Aorta (tissue), 5 donors: ENCODE measurements around the gene TMIGD1. TPM values are rescaled to one million over a fixed set of nuclear protein-coding genes. Genes with fewer than 3 reads are reported as not detected.
A peak's percentile ranks its signal among the peaks of the same experiment; 100 is the strongest.

Source experiments
- ATAC-seq: fragments of 200-7000 bp; cut with Tn5 transposase; one replicate; pipeline ENCODE4 v1.9.1; 2022; ENCODE audit warnings: moderate library complexity; ENCODE audit not compliant: low FRiP score
- DNase-seq, 2 donors: peaks; one replicate each; pipeline ENCODE4 v3.0.0-alpha.2; 2020
- H3K27ac ChIP-seq, 2 donors: one replicate each; pipeline ENCODE4 v1.5.1; 2013; ENCODE audit warnings: low read length in 2 of 2, mild to moderate bottlenecking in 2 of 2, moderate library complexity in 2 of 2, control low read depth in 1 of 2, inconsistent platforms in 1 of 2, low read depth in 1 of 2
- H3K27me3 ChIP-seq, 2 donors: one replicate each; pipeline ENCODE4 v1.6.1; 2013; ENCODE audit warnings: control low read depth in 1 of 2, low read length in 1 of 2, mild to moderate bottlenecking in 1 of 2, moderate library complexity in 1 of 2; ENCODE audit not compliant: insufficient read depth in 2 of 2, control insufficient read depth in 1 of 2
- H3K36me3 ChIP-seq, 2 donors: one replicate each; pipeline ENCODE4 v1.6.1; 2013; ENCODE audit warnings: control low read depth in 1 of 2, low read length in 1 of 2, mild to moderate bottlenecking in 1 of 2; ENCODE audit not compliant: insufficient read depth in 2 of 2, control insufficient read depth in 1 of 2
- H3K4me1 ChIP-seq, 2 donors: one replicate each; pipeline ENCODE4 v1.6.1; 2013; ENCODE audit warnings: low read length in 2 of 2, control low read depth in 1 of 2, mild to moderate bottlenecking in 1 of 2, moderate library complexity in 1 of 2; ENCODE audit not compliant: insufficient read depth in 2 of 2, control insufficient read depth in 1 of 2
- H3K4me3 ChIP-seq, 2 donors: one replicate each; pipeline ENCODE4 v1.5.1; 2013; ENCODE audit warnings: low read length in 2 of 2, control low read depth in 1 of 2, mild to moderate bottlenecking in 1 of 2
- H3K9me3 ChIP-seq: one replicate; pipeline ENCODE4 v1.6.1; 2013; ENCODE audit warnings: mild to moderate bottlenecking, low read length; ENCODE audit not compliant: control insufficient read depth
- WGBS, 2 donors: extraction: QIAGEN DNeasy Blood & Tissue Kit; methylation state at CpG; one replicate each; pipeline ENCODE4 v1.1.7; 2013; 5-methylcytosine and 5-hydroxymethylcytosine counted together
- intact Hi-C, 2 donors: fragments of 100-400 bp; cut with DNase I; formaldehyde crosslinking; loops; one replicate each; pipeline versions ENCODE4 v1.14.2 to v1.15.0; 2022
- polyA plus RNA-seq, 2 donors: library from polyadenylated mRNA; stranded (reverse); fragments of 200-250 nt; gene quantifications; one replicate each; pipeline ENCODE4 v1.2.3, GENCODE V29; 2013
- total RNA-seq, 2 donors: library from RNA; stranded (reverse); fragmentation: NEBNext Ultra II Directional; extraction: Animal tissue kit (Norgen Biotek cat#: 25700); gene quantifications; one replicate each; pipeline ENCODE4 v1.2.1, GENCODE V29; 2021
- donor health status: healthy with polysubstance abuse.
- donor health status: Bipolar disorder and iron deficiency.
- donor health status: DM: no; HTN: no; CAD: no.
- donor health status: DM: no; HTN: no; CAD: no.
- donor health status: DM: yes; HTN: yes; CAD: no.

TMIGD1 gene
- total and polyA plus RNA-seq, 4 donors, result 1.9 TPM; not detected in 3

DNA sequence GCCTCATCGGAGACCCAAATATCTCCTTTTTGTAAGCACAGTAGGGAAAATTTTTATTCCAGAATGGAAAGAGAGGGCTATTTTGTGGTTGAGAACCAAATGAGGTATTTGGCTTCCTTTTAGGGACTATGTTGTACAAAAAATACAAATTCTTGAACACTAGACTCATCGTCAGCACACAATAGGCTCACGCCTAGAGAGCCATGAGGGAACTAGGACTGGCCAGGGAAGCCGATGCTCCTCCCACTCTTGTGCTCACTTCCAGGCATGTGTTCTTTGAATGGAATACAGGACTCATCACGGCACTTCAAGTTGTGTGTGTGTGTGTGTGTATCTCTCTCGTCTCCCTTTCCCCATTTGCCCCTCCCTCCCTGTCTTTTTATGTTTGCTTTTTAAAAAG, 24.3 kb downstream of the TMIGD1 start:
- intact Hi-C loops, result no loop called here
- H3K27me3 ChIP-seq, result no peaks in the 10 kb centered on the region
- no peaks in the 10 kb centered on the region for H3K9me3 ChIP-seq
- no peaks in the 10 kb centered on the region for H3K4me1 ChIP-seq
- WGBS, 2 donors, result 89% methylated on average over 6 of the region's 6 CpGs
- H3K4me3 ChIP-seq, result no peak overlapping the region
- no peaks in the 10 kb centered on the region for H3K36me3 ChIP-seq
- H3K27ac ChIP-seq, result no peak overlapping the region
- no peak for DNase-seq
- ATAC-seq, result no peak

DNA sequence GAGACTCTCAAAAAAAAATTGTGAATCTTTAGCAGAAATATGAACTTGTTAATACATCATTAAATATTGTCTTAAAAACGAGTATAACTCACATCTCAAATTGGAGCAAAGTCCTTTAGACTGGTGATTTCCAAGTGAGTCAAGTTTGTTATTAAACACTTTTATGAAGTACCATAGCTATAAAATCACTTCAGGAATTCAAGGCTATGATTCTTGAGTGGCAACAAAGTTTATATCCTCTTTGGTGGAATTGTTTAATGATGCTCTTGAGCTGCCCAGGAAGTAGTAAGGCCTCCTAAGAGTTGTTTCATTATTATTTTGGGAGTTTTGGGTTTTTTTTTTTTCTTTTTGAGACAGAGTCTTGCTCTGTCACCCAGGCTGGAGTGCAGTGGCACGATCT, 25.5 kb downstream of the TMIGD1 start:
- DNase-seq, result no peak
- Histone ChIP-seq H3K9me3 (no peaks in the 10 kb centered on the region), H3K4me3 (no peak overlapping the region), H3K4me1 (no peaks in the 10 kb centered on the region), H3K36me3 (no peaks in the 10 kb centered on the region), H3K27me3 (no peaks in the 10 kb centered on the region), H3K27ac (no peak overlapping the region)
- intact Hi-C loops, result no loop called here
- 86 to 91% methylated on average over 2 of the region's 2 CpGs for WGBS, 2 donors
- no peak for ATAC-seq

DNA sequence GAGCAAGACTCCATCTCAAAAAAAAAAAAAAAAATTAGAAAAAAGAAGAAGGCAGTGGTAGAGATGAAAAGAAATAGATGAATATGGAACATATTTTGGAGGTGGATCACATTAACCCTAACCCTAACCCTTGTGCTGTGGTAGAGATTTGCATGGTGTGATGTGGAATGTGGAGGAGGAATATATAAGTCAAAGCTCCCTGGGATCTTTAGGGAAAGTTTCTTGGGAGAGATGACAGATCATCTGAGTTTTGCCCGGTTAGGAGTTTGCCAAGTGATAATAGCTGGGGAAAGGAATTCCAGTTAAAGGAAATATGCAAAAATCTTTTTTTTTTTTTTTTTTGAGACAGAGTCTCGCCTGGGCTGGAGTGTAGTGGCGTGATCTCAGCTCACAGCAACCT, 29.1 kb downstream of the TMIGD1 start:
- DNase-seq, result no peak
- Histone ChIP-seq H3K4me1 (no peaks in the 10 kb centered on the region), H3K9me3 (no peaks in the 10 kb centered on the region), H3K27ac (no peak overlapping the region), H3K27me3 (no peaks in the 10 kb centered on the region), H3K4me3 (no peak overlapping the region), H3K36me3 (no peaks in the 10 kb centered on the region)
- ATAC-seq, result no peak
- 52 to 70% methylated on average over 3 of the region's 3 CpGs for WGBS, 2 donors
- intact Hi-C loops, result no loop called here

DNA sequence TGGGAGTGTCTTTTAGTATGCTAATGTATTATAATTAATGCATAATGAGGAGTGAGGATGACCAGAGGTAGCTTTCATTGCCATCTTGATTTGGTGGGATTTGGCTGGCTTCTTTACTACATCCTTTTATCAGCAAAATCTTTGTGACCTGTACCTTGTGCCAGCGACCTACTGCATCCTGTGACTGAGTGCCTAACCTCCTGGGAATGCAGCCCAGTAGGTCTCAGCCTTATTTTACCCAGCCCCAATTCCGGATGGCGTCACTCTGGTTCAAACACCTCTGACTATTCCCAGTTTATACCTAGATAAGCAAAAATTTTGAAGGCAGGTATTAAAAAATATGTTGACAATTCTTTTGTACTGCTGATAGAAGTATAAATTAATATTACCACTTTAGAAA, 31.6 kb downstream of the TMIGD1 start:
- WGBS, 2 donors, result 75 to 78% methylated on average over 3 of the region's 3 CpGs
- DNase-seq, result no peak
- H3K4me1 ChIP-seq, result no peaks in the 10 kb centered on the region
- no peaks in the 10 kb centered on the region for H3K9me3 ChIP-seq
- H3K27ac ChIP-seq, result no peak overlapping the region
- no peak overlapping the region for H3K4me3 ChIP-seq
- no peaks in the 10 kb centered on the region for H3K36me3 ChIP-seq
- no peak for ATAC-seq
- H3K27me3 ChIP-seq, result no peaks in the 10 kb centered on the region
- intact Hi-C loops, result no loop called here

DNA sequence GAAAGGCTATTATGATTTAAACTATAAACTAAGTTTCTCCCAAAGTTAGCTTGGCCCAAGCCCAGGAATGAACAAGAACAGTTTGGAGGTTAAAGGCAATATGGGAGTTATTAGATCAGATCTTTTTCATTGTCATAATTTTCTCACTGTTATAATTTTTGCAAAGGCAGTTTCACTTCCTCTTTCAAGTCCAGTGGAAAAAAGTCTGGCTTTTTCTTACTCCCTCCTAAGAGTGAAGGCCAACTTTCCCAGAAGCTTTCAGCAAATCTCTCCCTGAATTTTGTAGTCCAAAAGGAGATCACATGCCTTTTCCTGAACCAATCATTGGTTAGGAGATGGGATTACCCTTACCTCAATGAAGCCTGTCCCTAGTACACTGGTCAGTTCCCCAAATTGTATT, 33.0 kb downstream of the TMIGD1 start:
- H3K4me1 ChIP-seq, result no peaks in the 10 kb centered on the region
- H3K27ac ChIP-seq, result no peak overlapping the region
- H3K36me3 ChIP-seq, result no peaks in the 10 kb centered on the region
- DNase-seq (no peak), ATAC-seq (no peak)
- H3K27me3 ChIP-seq, result no peaks in the 10 kb centered on the region
- no peaks in the 10 kb centered on the region for H3K9me3 ChIP-seq
- no peak overlapping the region for H3K4me3 ChIP-seq
- intact Hi-C loops, result no loop called here

DNA sequence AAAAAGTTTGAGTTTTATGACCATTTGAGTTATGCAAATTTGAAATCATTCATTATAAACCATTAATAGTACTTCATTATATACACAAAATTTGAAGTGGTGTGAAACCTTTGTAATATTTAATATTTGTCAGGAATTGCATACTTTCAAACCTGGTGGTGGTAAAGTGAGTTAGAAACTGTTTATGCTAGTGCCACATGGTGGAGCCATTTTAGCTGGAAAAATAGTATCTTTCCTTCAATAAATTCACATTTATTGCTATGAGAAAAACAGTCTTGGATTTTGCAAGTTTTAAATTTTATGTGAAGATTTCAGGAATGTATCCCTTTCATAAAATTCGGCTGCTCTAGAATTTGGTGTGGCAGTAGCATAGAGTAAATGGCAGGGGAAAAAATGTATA, 34.9 kb downstream of the TMIGD1 start:
- no peaks in the 10 kb centered on the region for H3K36me3 ChIP-seq
- H3K27ac ChIP-seq, result no peak overlapping the region
- ATAC-seq, result no peak
- intact Hi-C loops, result loop anchor here in 1 of 2 donors (10.0 kb wide), 2 partner anchors 76 to 136 kb away; partner anchors contain the start of gene CPD
- H3K27me3 ChIP-seq, result no peaks in the 10 kb centered on the region
- no peak for DNase-seq
- H3K4me1 ChIP-seq, result no peaks in the 10 kb centered on the region
- no peaks in the 10 kb centered on the region for H3K9me3 ChIP-seq
- WGBS, 2 donors, result 75 to 83% methylated on average over 1 of the region's 1 CpG
- no peak overlapping the region for H3K4me3 ChIP-seq

DNA sequence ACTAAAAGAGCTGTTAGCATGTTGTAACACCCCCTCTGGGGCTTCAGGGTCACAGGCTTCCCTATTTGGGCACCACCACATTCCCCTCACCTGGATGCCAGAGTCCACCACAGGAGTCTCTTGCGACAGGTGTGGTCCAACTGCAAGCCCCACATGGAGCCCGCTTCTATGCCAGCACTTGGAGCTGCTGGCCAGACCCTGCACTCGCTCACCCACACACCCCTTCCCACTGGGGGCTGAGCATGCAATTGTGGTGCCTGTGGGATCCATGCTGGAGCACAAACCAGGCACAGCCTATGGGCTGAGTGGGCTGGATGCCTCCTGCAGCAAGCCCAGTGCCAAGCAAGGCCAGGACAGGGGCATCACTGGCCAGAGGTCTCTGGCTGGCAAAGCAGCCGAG, 36.1 kb downstream of the TMIGD1 start:
- Histone ChIP-seq H3K4me3 (no peak overlapping the region), H3K27me3 (no peaks in the 10 kb centered on the region), H3K9me3 (no peaks in the 10 kb centered on the region), H3K27ac (no peak overlapping the region), H3K36me3 (no peaks in the 10 kb centered on the region), H3K4me1 (no peaks in the 10 kb centered on the region)
- ATAC-seq (peak; percentile 17), DNase-seq (peak in 1 of 2 donors; percentile 42)
- 93 to 95% methylated on average over 4 of the region's 4 CpGs for WGBS, 2 donors
- intact Hi-C loops, result loop anchor here in 1 of 2 donors (10.0 kb wide), 2 partner anchors 77 to 137 kb away; partner anchors contain the start of gene CPD

DNA sequence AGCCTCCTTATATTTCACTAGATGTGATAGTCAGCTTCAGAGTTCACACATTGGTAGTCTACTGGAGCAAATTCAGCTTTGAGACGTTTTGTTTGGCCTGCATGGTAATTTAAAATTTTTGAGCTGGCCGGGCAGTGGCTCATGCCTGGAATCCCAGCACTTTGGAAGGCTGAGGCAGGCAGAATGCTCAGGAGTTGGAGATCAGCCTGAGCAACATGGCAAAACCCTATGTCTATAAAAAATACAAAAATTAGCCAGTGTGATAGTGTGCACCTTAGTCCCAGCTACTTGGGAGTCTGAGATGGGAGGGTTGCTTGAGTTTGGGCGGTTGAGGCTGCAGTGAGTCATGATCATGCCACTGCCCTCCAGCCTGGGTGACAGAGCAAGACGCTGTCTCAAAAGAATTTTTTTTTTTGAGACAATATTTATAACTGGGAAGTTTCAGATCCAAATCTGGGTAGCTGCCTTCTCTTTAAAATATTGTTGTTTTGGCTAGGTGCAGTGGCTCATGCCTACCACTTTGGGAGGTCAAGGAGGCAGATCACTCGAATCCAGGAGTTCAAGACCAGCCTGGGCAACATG, 37.3 kb downstream of the TMIGD1 start:
- Histone ChIP-seq H3K27ac (peak overlapping the region; percentile 59 to 86), H3K4me1 (no peaks in the 10 kb centered on the region), H3K9me3 (no peaks in the 10 kb centered on the region), H3K27me3 (no peaks in the 10 kb centered on the region), H3K4me3 (no peak overlapping the region), H3K36me3 (no peaks in the 10 kb centered on the region)
- WGBS, 2 donors, result 4 to 7% methylated on average over 5 of the region's 5 CpGs
- ATAC-seq, result no peak
- DNase-seq, result peak in 1 of 2 donors; percentile 59
- intact Hi-C loops, result loop anchor here in 1 of 2 donors (10.0 kb wide), 2 partner anchors 78 to 138 kb away; partner anchors contain the start of gene CPD

DNA sequence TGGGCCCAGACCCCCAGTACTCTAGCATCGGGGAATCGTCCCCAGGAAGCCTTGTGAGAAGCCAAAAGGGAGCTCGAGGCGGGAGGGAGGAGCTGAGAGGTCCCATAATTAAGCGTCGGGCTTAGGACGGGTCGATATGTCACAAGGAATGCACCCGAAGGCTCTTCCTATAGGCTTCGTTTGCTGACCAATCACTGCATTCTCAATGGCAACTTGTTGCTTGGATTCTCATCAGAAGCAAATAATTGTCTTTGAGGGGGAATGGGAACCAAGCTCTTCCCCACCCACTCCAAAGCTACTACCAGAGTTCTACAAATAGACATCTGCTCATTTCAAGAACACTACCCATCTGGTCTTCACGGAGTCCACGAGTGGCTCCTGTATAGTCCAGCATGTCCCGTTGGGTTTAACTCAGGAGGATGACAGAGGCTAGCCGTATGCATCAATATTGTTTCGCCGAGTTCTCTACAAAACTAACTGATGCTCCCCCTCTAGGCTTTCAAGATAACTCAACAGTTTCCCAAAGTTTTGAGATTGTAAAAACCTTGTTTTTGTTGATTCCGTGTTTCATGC, 41.5 kb downstream of the TMIGD1 start:
- DNase-seq (no peak), ATAC-seq (no peak)
- Histone ChIP-seq H3K27me3 (no peaks in the 10 kb centered on the region), H3K4me3 (peak overlapping the region; percentile 81 to 82), H3K27ac (peak overlapping the region in 1 of 2 donors; percentile 92), H3K4me1 (no peaks in the 10 kb centered on the region), H3K9me3 (no peaks in the 10 kb centered on the region), H3K36me3 (no peaks in the 10 kb centered on the region)
- intact Hi-C loops, result loop anchor here in 1 of 2 donors (10.0 kb wide), 2 partner anchors 82 to 142 kb away; partner anchors contain the start of gene CPD
- 34 to 36% methylated on average over 17 of the region's 17 CpGs for WGBS, 2 donors
